K562 (cell line): ENCODE data around the gene WDFY2. TPM values are rescaled to one million over a fixed set of nuclear protein-coding genes. Genes with fewer than 3 reads are reported as not detected.

Experiments used
- ARID4B ChIP-seq: sonication (generic); formaldehyde crosslinking; IDR thresholded peaks from 2 replicates; pipeline ENCODE4 v1.8.0; 2022; ENCODE audit warnings: mild to moderate bottlenecking, missing genetic modification reagents
- BMI1 ChIP-seq: fragments of 150-350 bp; IDR thresholded peaks from 2 replicates; pipeline ENCODE4 v1.6.1; 2014; ENCODE audit warnings: low read length
- CAMTA2 ChIP-seq: fragments of 250-450 bp; sonication (Bioruptor Pico); conservative IDR thresholded peaks from 2 replicates; pipeline ENCODE4 v1.5.1; 2022
- DDX20 ChIP-seq: fragments of 450-650 bp; IDR thresholded peaks from 2 replicates; pipeline ENCODE4 v1.6.1; 2016; ENCODE audit warnings: missing genetic modification characterization, low read depth, mild to moderate bottlenecking, missing compliant biosample characterization, moderate library complexity
- DNMT1 ChIP-seq: fragments of 450-650 bp; IDR thresholded peaks from 2 replicates; pipeline ENCODE4 v1.6.1; 2016; ENCODE audit warnings: antibody characterized with exemption, mild to moderate bottlenecking
- ELF4 ChIP-seq: fragments of 450-650 bp; formaldehyde crosslinking; IDR thresholded peaks from 2 replicates; pipeline ENCODE4 v1.4.0; 2022; ENCODE audit warnings: missing genetic modification characterization
- ETS1 ChIP-seq: conservative IDR thresholded peaks from 2 replicates; pipeline ENCODE4 v1.6.1; 2011; ENCODE audit warnings: low read depth, mild to moderate bottlenecking, low read length; ENCODE audit not compliant: control insufficient read depth
- FOXO4 ChIP-seq: fragments of 450-650 bp; formaldehyde crosslinking; IDR thresholded peaks from 2 replicates; pipeline ENCODE4 v1.4.0; 2020; ENCODE audit warnings: mild to moderate bottlenecking, moderate library complexity
- HINFP ChIP-seq: fragments of 450-650 bp; conservative IDR thresholded peaks from 2 replicates; pipeline ENCODE4 v1.6.1; 2016; ENCODE audit warnings: missing genetic modification characterization, low read depth, mild to moderate bottlenecking, control low read depth, missing compliant biosample characterization
- KAT8 ChIP-seq: fragments of 450-650 bp; IDR thresholded peaks from 2 replicates; pipeline ENCODE4 v1.6.1; 2016; ENCODE audit warnings: low read depth, mild to moderate bottlenecking
- MXD1 ChIP-seq: fragments of 250-450 bp; sonication (Bioruptor Pico); IDR thresholded peaks from 2 replicates; pipeline ENCODE4 v1.8.0; 2021; ENCODE audit warnings: borderline replicate concordance, mild to moderate bottlenecking, moderate library complexity; ENCODE audit not compliant: poor library complexity, severe bottlenecking
- NFRKB ChIP-seq: fragments of 450-650 bp; IDR thresholded peaks from 2 replicates; pipeline ENCODE4 v1.6.1; 2016; ENCODE audit warnings: low read depth
- POLR3A ChIP-seq: IDR thresholded peaks from 2 replicates; pipeline ENCODE4 v1.6.1; 2011; ENCODE audit warnings: borderline replicate concordance, mild to moderate bottlenecking, moderate library complexity; ENCODE audit not compliant: insufficient read length, insufficient read depth; ENCODE audit errors: extremely low read depth
- ZNF134 ChIP-seq: fragments of 250-450 bp; sonication (Bioruptor Pico); conservative IDR thresholded peaks from 2 replicates; pipeline ENCODE4 v1.4.0; 2020
- ZNF217 ChIP-seq: sonication (generic); formaldehyde crosslinking; IDR thresholded peaks from 2 replicates; pipeline ENCODE4 v1.8.0; 2022; ENCODE audit warnings: mild to moderate bottlenecking, missing genetic modification reagents
- ZNF584 ChIP-seq: fragments of 200-800 bp; sonication (Bioruptor generic); IDR thresholded peaks from 2 replicates; pipeline ENCODE4 v1.6.1; 2016; ENCODE audit warnings: low read depth, mild to moderate bottlenecking, missing genetic modification characterization, missing compliant biosample characterization
- ZNF699 ChIP-seq: fragments of 250-450 bp; sonication (Bioruptor Pico); IDR thresholded peaks from 2 replicates; pipeline ENCODE4 v1.8.0; 2021; ENCODE audit warnings: mild to moderate bottlenecking, moderate library complexity; ENCODE audit not compliant: insufficient replicate concordance
- polyA plus RNA-seq, 8 experiments: library from polyadenylated mRNA; depleted of rRNA in 4 of 8; stranded (reverse) in 5 of 8; unstranded in 3 of 8; fragments of >200 nt; fragmentation: Nextera tagmentation in 2 of 8; fragmentation: Illumina TruSeq in 1 of 8; extraction: Ambion mirVana in 2 of 8; extraction: Trizol in 1 of 8; gene quantifications; 2 replicates each; pipeline versions ENCODE4 v1.2.1 to v1.2.3, GENCODE V29; 2011 to 2014; ENCODE audit warnings: inconsistent platforms in 1 of 8, missing spikeins in 1 of 8
- total RNA-seq, 7 experiments: library from RNA; depleted of rRNA in 6 of 7; stranded (reverse); fragments of >200 nt in 6 of 7; fragmentation: Illumina TruSeq in 2 of 7; extraction: Trizol in 2 of 7; gene quantifications; 2 replicates each; pipeline versions ENCODE4 v1.2.1 to v1.2.3, GENCODE V29; 2011 to 2021; ENCODE audit warnings: low replicate concordance in 1 of 7

WDFY2 gene
- total and polyA plus RNA-seq, 9 of the 15 experiments (the other 6 are each of a cell fraction or from before 2014, with no cell fraction given): 0.66 to 6.4 (median 4.4) TPM

GRCh38 chr13:51803422-51804294 lies 219.4 kb downstream of the WDFY2 start, which contains the start of gene DHRS12 (continued):
- TF ChIP-seq ARID4B (CRISPR knock-in tag) (peak; percentile 75; the same call in 1 of the 2 replicates), KAT8 (no peak), DDX20 (tag) (no peak), NFRKB (no peak), ETS1 (0 out of 2 replicates have a peak, but pooled peaks have one; percentile 30), ZNF217 (no peak), ELF4 (CRISPR knock-in tag) (no peak), FOXO4 (CRISPR knock-in tag) (no peak), ZNF134 (CRISPR knock-in tag) (no peak), HINFP (tag) (no peak), ZNF699 (CRISPR knock-in tag) (no peak), BMI1 (no peak), ZNF584 (CRISPR knock-in tag) (peak; percentile 27; the same call in 1 of the 2 replicates), CAMTA2 (CRISPR knock-in tag) (no peak), MXD1 (CRISPR knock-in tag) (no peak), POLR3A (no peak), DNMT1 (no peak)
